T-helper 17 cell (primary cell): ENCODE results near the gene SYCP2L. TPM values are rescaled to one million over a fixed set of nuclear protein-coding genes. Genes with fewer than 3 reads are reported as not detected.
"Not testable (repeated sequence)": the region's sequence is repeated elsewhere in the genome, so short reads cannot be mapped to it uniquely, and the experiment has no call there.

Source experiments
- ATAC-seq: fragments of 150-1000 bp; cut with Tn5 transposase; 2 replicates; pipeline ENCODE4 v1.10.0; 2021; ENCODE audit warnings: mild to moderate bottlenecking, moderate library complexity
- DNase-seq, 3 donors: peaks; one replicate each; pipeline versions ENCODE4 v3.0.0 to v3.0.0-alpha.2; 2020 to 2021
- H3K9me3 ChIP-seq: one replicate; pipeline ENCODE4 v1.7.0; 2013; ENCODE audit warnings: low read length, mild to moderate bottlenecking; ENCODE audit not compliant: control insufficient read depth, poor library complexity, severe bottlenecking
- H3K27ac Mint-ChIP-seq: one replicate; pipeline ENCODE4 v1.8.0; 2022; ENCODE audit warnings: mild to moderate bottlenecking, moderate library complexity, mixed read lengths
- H3K27me3 Mint-ChIP-seq: one replicate; pipeline ENCODE4 v1.8.0; 2022; ENCODE audit warnings: mixed read lengths
- H3K36me3 Mint-ChIP-seq: one replicate; pipeline ENCODE4 v1.8.0; 2022; ENCODE audit warnings: low read depth, mixed read lengths
- H3K4me1 Mint-ChIP-seq: one replicate; pipeline ENCODE4 v1.8.0; 2022; ENCODE audit warnings: mild to moderate bottlenecking, mixed read lengths
- H3K4me3 Mint-ChIP-seq: one replicate; pipeline ENCODE4 v1.8.0; 2022; ENCODE audit warnings: mild to moderate bottlenecking, moderate library complexity, mixed read lengths
- total RNA-seq, 4 donors: library from RNA in 2 of 4; stranded (reverse) in 2 of 4; gene quantifications; one replicate each; pipeline ENCODE4 v1.2.3 and lab custom pipeline; 2022 to 2026

The SYCP2L gene
- total RNA-seq, 2 donors from 2014 or later, result not detected

DNA sequence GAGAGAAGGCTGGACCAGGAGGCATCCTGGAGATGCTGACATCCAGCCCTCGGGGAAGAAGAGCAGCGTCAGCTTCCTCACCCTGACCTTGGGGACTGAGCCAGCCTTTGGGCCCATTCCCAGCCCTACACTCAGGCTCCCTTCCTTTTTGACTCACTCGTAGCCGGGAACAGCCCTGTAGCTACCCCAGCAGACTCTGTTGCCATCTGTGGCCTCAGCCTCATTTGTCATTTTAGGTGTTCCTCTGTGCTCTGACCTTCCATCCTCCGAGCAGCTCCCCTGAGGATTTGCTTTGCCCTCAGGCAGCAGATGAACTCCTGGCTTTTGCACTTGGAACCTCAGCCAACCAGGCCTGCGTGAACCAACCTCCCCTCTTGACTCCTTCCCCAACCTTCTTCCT is 89.7 kb downstream of the SYCP2L start:
- no peaks in the 10 kb centered on the region for H3K4me1 Mint-ChIP-seq
- H3K36me3 Mint-ChIP-seq, result peaks cover 2% of the 10 kb centered on the region
- no peak overlapping the region for H3K4me3 Mint-ChIP-seq

DNA sequence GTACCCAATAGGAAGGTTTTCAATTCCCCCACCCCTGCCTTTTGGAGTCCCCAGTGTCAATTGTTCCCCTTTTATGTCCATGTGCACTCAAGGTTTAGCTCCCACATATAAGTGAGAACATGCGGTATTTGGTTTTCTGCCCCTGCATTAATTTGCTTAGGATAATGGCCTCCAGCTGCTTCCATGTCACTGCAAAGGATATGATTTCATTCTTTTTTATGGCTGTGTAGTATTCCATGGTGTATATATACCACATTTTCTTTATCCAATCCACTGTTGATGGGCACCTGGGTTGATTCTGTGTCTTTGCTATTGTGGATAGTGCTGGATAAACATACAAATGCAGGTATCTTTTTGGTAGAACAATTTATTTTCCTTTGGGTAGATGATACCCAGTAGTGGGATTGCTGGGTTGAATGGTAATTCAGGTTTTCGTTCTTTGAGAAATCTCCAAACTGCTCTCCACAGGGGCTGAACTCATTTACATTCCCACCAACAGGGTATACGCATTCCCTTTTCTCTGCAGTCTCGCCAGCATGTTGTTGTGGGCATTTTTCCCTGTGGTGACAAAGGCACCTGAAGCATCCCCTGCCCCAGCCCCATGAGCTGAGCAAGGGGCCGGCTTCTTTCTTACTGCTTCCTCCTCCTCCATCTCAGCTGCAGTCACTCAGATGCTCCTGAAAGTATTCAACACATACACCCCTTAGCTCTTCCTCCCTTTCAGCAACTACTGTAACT is 90.5 kb downstream of the SYCP2L start:
- no peaks in the 10 kb centered on the region for H3K9me3 ChIP-seq
- Mint-ChIP-seq H3K4me1 (no peaks in the 10 kb centered on the region), H3K36me3 (peaks cover 2% of the 10 kb centered on the region), H3K4me3 (no peak overlapping the region), H3K27ac (no peak overlapping the region), H3K27me3 (peaks cover 18% of the 10 kb centered on the region)
- ATAC-seq (no peak), DNase-seq (no peak)

More for the DNA sequence above, 89.7 kb downstream of the SYCP2L start:
- DNase-seq (no peak), ATAC-seq (no peak)
- no peaks in the 10 kb centered on the region for H3K9me3 ChIP-seq
- Mint-ChIP-seq H3K27me3 (peaks cover 13% of the 10 kb centered on the region), H3K27ac (no peak overlapping the region)

DNA sequence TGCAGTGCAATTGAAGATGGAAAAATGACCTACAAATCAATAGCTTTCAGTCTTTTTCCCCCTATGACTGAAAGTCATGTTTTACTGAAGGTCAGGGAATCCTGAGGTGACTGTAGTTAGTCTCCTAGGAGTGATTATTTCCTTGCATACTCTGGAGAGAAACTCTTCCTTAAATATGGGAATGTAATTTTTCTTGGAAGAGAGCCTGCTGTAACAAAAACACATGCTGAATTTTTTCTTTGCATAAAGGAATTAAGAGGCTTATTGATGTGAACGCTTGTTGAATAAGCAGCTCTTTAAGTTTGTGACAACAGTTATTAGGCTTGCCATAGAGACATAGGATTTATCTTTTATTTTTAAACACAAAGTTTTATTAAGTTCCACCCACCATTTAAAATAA is 92.8 kb downstream of the SYCP2L start:
- Mint-ChIP-seq H3K4me3 (no peak overlapping the region), H3K36me3 (peaks cover 2% of the 10 kb centered on the region), H3K4me1 (no peaks in the 10 kb centered on the region), H3K27me3 (peaks cover 23% of the 10 kb centered on the region), H3K27ac (no peak overlapping the region)
- DNase-seq (no peak), ATAC-seq (no peak)
- H3K9me3 ChIP-seq, result no peaks in the 10 kb centered on the region

DNA sequence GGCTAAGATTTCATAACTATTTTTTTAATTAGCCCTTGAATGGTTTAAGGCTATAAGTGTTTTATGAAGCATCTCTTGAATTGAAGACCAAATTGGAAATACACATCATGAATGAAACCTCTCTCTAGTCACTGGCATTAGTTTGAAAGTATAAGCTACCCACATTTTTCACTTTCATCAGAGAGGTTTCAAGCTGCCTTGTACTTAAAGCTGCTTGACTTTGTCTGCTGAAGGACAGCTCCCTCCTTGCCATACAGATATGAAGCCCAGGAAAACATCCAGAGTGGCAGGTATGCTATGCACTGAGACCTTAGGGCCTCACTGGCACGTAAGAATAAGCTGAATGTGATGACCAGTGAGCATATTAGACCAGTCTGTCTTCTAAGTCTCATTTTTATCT is 94.6 kb downstream of the SYCP2L start:
- H3K27ac Mint-ChIP-seq, result no peak overlapping the region
- no peaks in the 10 kb centered on the region for H3K4me1 Mint-ChIP-seq
- DNase-seq (no peak), ATAC-seq (no peak)
- peaks cover 2% of the 10 kb centered on the region for H3K36me3 Mint-ChIP-seq
- peaks cover 23% of the 10 kb centered on the region for H3K27me3 Mint-ChIP-seq
- no peak overlapping the region for H3K4me3 Mint-ChIP-seq
- no peaks in the 10 kb centered on the region for H3K9me3 ChIP-seq

DNA sequence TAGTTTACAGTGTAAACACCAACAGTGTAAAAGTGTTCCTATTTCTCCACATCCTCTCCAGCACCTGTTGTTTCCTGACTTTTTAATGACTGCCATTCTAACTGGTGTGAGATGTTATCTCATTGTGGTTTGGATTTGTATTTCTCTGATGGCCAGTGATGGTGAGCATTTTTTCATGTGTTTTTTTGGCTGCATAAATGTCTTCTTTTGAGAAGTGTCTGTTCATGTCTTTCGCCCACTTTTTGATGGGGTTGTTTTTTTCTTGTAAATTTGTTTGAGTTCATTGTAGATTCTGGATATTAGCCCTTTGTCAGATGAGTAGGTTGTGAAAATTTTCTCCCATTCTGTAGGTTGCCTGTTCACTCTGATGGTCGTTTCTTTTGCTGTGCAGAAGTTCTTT is 98.1 kb downstream of the SYCP2L start:
- not testable (repeated sequence) for DNase-seq, ATAC-seq, H3K4me1 Mint-ChIP-seq, H3K9me3 ChIP-seq, H3K4me3 Mint-ChIP-seq, H3K36me3 Mint-ChIP-seq, H3K27ac Mint-ChIP-seq
- peaks cover 30% of the 10 kb centered on the region for H3K27me3 Mint-ChIP-seq

DNA sequence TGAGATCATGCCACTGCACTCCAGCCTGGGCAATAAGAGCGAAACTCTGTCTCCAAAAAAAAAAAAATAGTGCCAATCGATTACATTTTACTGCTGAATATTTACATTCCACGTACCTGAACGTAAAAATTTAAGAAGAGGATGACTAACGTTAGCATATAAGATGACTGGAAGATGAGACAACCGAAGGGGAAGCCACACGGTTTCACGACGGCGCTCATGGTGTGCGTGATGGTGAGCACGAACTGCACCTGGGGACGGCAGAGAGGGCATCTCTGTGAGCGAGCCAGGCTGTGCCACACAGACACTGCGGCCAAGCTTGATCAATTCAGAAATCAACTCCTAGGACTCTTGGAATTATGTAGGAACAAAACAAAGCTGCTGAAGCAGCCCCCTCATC is 102.7 kb downstream of the SYCP2L start:
- H3K27me3 Mint-ChIP-seq, result peaks cover 24% of the 10 kb centered on the region
- ATAC-seq (no peak), DNase-seq (no peak)
- H3K36me3 Mint-ChIP-seq, result no peaks in the 10 kb centered on the region
- no peak overlapping the region for H3K27ac Mint-ChIP-seq
- H3K4me1 Mint-ChIP-seq, result no peaks in the 10 kb centered on the region
- H3K4me3 Mint-ChIP-seq, result no peak overlapping the region
- no peaks in the 10 kb centered on the region for H3K9me3 ChIP-seq

DNA sequence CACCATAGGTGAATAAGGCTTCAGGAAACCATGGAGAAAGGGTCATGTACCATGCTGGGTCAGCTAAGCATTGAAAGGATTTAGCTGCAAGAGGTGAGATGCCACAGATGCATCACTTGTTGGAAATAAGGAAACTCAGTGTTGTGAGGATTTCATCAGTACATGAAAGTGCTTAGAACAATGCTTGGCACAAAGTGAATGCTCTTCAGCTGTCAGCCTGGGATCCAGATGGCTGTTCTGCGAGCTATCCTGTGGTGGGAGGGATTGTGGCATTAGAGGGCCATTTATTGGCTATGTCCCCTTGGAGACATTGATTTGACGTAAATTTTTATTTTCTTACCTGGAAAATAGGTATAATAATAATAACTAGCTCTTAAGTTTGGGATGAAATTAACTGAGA is 104.3 kb downstream of the SYCP2L start:
- H3K4me3 Mint-ChIP-seq, result no peak overlapping the region
- peaks cover 24% of the 10 kb centered on the region for H3K27me3 Mint-ChIP-seq
- H3K36me3 Mint-ChIP-seq, result peaks cover 2% of the 10 kb centered on the region
- no peak overlapping the region for H3K27ac Mint-ChIP-seq
- no peaks in the 10 kb centered on the region for H3K9me3 ChIP-seq
- no peak for DNase-seq
- H3K4me1 Mint-ChIP-seq, result no peaks in the 10 kb centered on the region
- ATAC-seq, result no peak

DNA sequence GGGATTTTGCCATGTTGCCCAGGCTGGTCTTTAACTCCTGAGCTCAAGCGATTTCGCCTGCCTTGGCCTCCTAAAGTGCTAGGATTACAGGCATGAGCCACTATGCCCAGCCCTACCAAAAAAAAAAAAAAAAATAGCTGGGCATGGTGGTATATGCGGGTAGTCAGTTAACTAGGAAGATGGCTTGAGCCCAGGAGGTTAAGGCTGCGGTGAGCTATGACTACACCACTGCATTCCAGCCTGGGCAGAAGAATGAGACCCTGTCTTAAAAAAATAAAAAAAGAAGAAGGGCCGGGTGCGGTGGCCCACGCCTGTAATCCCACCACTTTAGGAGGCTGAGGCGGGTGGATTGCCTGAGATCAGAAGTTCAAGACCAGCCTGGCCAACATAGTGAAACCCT is 107.0 kb downstream of the SYCP2L start:
- Mint-ChIP-seq H3K4me1 (peaks cover 2% of the 10 kb centered on the region), H3K27ac (no peak overlapping the region), H3K36me3 (peaks cover 2% of the 10 kb centered on the region), H3K27me3 (peaks cover 16% of the 10 kb centered on the region), H3K4me3 (no peak overlapping the region)
- ATAC-seq (no peak), DNase-seq (no peak)
- H3K9me3 ChIP-seq, result no peaks in the 10 kb centered on the region

DNA sequence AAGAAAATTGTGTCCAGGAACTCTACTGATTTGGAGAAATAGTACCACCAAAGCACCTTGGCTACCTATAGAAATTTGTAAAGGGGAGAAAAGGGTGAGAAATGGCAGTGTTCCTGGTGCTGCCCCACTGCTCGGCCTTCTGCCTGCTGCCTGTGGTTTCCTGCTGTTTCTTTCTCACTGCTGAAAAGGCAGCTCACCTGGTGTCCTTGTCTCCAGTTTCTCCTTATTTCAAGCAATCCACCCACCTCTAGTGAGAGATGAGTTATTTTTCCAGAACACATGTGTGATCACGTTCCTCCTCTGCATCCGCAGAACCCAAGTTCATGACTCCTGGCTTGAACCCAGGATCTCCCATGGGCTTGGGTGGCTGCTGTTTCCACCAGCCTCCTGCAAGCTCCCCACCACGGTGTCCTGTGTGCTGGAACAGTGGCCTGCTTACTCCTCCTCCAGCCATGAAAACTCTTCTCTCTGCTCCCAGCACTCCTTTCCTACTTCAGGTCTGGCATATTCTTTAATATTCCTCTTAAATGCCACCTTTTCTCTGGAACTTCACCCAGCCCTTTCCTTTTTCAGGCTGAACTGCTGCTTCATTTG is 108.4 kb downstream of the SYCP2L start:
- no peak overlapping the region for H3K4me3 Mint-ChIP-seq
- peaks cover 2% of the 10 kb centered on the region for H3K36me3 Mint-ChIP-seq
- peaks cover 23% of the 10 kb centered on the region for H3K27me3 Mint-ChIP-seq
- ATAC-seq (no peak), DNase-seq (no peak)
- H3K27ac Mint-ChIP-seq, result no peak overlapping the region
- H3K9me3 ChIP-seq, result no peaks in the 10 kb centered on the region
- peaks cover 2% of the 10 kb centered on the region for H3K4me1 Mint-ChIP-seq

DNA sequence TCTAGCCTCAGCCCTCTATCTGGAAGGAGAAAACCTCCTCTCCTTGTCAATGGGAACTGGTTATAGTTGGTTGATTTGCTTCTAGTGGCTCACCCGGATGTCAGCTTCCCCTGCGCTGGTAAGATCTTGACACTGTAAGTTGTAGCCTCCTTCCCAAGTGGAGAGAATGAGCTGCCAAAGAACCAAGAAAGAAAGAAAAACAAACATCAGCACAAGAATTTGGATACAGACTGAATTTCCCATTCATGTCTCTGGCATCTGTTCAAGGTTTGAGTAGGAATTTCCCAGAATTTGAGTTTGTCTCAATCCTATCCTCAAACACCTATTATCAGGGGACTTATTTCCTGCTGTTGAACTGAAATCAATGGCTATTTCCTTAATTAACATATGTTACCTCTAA is 113.1 kb downstream of the SYCP2L start:
- DNase-seq (no peak), ATAC-seq (no peak)
- Mint-ChIP-seq H3K36me3 (peaks cover 2% of the 10 kb centered on the region), H3K27ac (no peak overlapping the region), H3K27me3 (peaks cover 39% of the 10 kb centered on the region), H3K4me1 (peaks cover 2% of the 10 kb centered on the region), H3K4me3 (no peak overlapping the region)
- no peaks in the 10 kb centered on the region for H3K9me3 ChIP-seq

DNA sequence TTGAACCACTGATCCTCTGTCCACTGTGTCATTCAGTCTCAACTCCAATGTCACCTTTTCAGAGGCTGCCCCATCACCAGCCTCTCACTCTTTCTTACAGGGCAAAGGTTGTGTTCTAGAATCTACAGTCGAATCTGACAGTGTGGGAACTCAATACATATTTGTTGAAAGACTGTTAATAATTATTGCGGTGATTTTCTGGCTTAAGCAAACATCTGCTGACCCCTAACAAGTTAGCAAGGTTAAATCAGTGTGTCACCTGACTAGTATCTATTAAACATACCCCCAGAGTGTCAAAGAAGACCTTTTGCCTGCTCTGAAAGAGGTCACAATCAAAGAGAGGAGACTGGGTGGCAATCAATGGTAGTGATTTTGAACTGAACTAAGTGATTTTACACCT is 115.3 kb downstream of the SYCP2L start:
- Mint-ChIP-seq H3K4me3 (no peak overlapping the region), H3K27me3 (peaks cover 48% of the 10 kb centered on the region), H3K4me1 (peaks cover 6% of the 10 kb centered on the region), H3K27ac (no peak overlapping the region), H3K36me3 (no peaks in the 10 kb centered on the region)
- ATAC-seq (no peak), DNase-seq (no peak)
- H3K9me3 ChIP-seq, result no peaks in the 10 kb centered on the region

DNA sequence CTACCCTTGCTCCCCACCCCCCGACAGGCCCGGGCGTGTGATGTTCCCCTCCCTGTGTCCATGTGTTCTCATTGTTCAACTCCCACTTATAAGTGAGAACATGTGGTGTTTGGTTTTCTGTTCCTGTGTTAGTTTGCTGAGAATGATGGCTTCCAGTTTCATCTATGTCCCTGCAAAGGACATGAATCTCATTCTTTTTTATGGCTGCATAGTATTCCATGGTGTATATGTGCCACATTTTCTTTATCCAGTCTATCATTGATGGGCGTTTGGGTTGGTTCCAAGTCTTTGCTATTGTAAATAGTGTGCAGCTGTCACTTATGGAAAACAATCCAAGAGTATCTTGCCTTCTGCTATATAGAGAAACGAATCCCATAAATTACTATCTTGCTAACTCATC is 116.4 kb downstream of the SYCP2L start:
- H3K4me1 Mint-ChIP-seq, H3K9me3 ChIP-seq, ATAC-seq, H3K27ac Mint-ChIP-seq, H3K36me3 Mint-ChIP-seq, H3K4me3 Mint-ChIP-seq, DNase-seq: not testable (repeated sequence)
- H3K27me3 Mint-ChIP-seq, result peaks cover 56% of the 10 kb centered on the region

DNA sequence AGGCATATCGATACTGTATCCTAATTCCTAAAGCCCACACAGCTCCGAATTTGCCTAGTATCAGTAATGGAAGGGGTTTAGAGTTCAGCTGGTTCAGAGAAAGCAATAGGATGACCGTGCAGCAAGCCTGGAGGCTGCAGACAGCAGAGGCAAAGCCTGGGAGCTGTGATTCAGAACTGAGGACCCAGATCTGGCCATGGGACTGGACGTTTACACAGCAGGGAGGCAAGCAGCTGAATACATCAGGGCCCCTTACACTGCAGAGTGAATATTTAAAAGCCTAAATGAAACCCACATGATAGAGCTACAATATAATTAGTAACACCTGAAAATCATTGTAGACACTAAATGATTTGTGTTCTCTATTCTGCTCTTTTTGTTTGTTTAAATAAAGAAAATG is 119.2 kb downstream of the SYCP2L start:
- ATAC-seq, result no peak
- no peak for DNase-seq
- H3K36me3 Mint-ChIP-seq, result peaks cover 2% of the 10 kb centered on the region
- no peak overlapping the region for H3K27ac Mint-ChIP-seq
- H3K4me1 Mint-ChIP-seq, result peaks cover 4% of the 10 kb centered on the region
- H3K9me3 ChIP-seq, result no peaks in the 10 kb centered on the region
- H3K27me3 Mint-ChIP-seq, result peaks cover 60% of the 10 kb centered on the region
- H3K4me3 Mint-ChIP-seq, result no peak overlapping the region
